ENCODE measurements around the gene PTPRN2. TPM values are rescaled to one million over a fixed set of nuclear protein-coding genes. Genes with fewer than 3 reads are reported as not detected.

PTPRN2 gene
- total and polyA plus RNA-seq, 2 of the 13 experiments (the other 11 are each of a cell fraction or from before 2014, with no cell fraction given): 2.5 to 24.2 TPM

DNA sequence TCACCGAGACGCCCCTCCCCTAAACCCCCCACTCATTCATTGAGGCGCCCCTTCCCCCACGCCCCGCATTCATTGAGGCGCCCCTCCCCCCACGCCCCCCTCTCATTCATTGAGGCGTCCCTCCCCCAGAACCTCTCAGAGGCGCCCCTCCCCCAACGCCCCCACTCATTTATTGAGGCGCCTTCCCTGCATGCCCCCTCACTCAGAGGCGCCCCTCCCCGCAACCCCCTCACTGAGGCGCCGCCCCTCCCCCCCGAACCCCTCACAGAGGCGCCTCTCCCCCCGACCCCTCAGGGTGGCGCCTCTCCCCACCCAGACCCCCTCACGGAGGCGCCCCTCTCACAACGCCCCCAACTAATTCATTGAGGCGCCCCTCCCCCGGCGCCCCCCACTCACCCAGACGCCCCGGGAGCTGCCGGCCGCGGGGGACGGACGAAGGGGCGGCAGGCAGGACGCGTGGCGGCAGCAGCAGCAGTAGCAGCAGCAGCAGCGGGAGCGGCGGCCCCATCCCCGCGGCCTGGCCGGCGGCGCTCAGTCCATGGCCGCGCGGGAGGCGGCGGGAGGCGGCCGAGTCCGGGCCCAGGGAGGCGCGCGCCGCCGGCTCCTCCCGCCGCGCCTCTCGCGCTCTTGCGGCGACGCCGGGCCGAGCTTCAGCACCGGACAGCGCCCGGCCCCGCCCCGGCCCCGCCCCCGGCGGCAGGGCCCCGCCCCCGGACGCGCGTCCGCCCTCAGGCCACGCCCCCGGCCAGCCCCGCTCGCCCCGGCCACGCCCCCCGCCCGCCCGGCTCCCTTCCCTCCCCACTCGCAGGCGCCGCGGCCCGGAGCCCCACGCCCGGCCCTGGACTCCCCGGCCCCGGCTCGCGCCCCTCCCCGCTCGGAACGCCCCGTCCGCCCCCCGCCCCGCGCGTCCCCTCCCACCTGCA, at the start of gene PTPRN2 (continued):
- TF ChIP-seq ZNF251 (CRISPR knock-in tag; IDR thresholded peaks at IDR 0.05) (no peak), BCL6 (CRISPR knock-in tag; IDR thresholded peaks at IDR 0.05) (no peak), ZNF17 (CRISPR knock-in tag; IDR thresholded peaks at IDR 0.05) (no peak), TMF1 (CRISPR knock-in tag; IDR thresholded peaks at IDR 0.05; ENCODE audit: low read depth) (0 out of 2 replicates have a peak, but pooled peaks have one; percentile 17), MIER2 (CRISPR knock-in tag; IDR thresholded peaks at IDR 0.05) (0 out of 2 replicates have a peak, but pooled peaks have one; percentile 18), ZNF747 (CRISPR knock-in tag; IDR thresholded peaks at IDR 0.05; ENCODE audit: borderline replicate concordance) (no peak), SAFB2 (CRISPR knock-in tag; IDR thresholded peaks at IDR 0.05; ENCODE audit: borderline replicate concordance, low read depth) (no peak), ZNF776 (CRISPR knock-in tag; IDR thresholded peaks at IDR 0.05) (no peak), SP4 (CRISPR knock-in tag; IDR thresholded peaks at IDR 0.05) (peak; percentile 57; the same call in 1 of the 2 replicates), GATAD2A (CRISPR knock-in tag; IDR thresholded peaks at IDR 0.05) (no peak), ZNF367 (CRISPR knock-in tag; IDR thresholded peaks at IDR 0.05; ENCODE audit: borderline replicate concordance) (peak; percentile 49; the same call in 1 of the 2 replicates), SP1 (IDR thresholded peaks at IDR 0.05) (no peak), SP1 (CRISPR knock-in tag; IDR thresholded peaks at IDR 0.05) (peak; percentile 73), YEATS4 (CRISPR knock-in tag; IDR thresholded peaks at IDR 0.05; ENCODE audit: borderline replicate concordance) (peak; percentile 31; the same call in 1 of the 2 replicates), ASH2L (IDR thresholded peaks at IDR 0.05; ENCODE audit: insufficient read length, low read depth, low read length) (no peak), ZFY (CRISPR knock-in tag; IDR thresholded peaks at IDR 0.05) (peak; percentile 45), ERF (CRISPR knock-in tag; IDR thresholded peaks at IDR 0.05) (0 out of 2 replicates have a peak, but pooled peaks have one; percentile 13), MEIS2 (CRISPR knock-in tag; IDR thresholded peaks at IDR 0.05) (peak; percentile 81; the same call in 1 of the 2 replicates)
- TF ChIP-seq, protein P1, sequence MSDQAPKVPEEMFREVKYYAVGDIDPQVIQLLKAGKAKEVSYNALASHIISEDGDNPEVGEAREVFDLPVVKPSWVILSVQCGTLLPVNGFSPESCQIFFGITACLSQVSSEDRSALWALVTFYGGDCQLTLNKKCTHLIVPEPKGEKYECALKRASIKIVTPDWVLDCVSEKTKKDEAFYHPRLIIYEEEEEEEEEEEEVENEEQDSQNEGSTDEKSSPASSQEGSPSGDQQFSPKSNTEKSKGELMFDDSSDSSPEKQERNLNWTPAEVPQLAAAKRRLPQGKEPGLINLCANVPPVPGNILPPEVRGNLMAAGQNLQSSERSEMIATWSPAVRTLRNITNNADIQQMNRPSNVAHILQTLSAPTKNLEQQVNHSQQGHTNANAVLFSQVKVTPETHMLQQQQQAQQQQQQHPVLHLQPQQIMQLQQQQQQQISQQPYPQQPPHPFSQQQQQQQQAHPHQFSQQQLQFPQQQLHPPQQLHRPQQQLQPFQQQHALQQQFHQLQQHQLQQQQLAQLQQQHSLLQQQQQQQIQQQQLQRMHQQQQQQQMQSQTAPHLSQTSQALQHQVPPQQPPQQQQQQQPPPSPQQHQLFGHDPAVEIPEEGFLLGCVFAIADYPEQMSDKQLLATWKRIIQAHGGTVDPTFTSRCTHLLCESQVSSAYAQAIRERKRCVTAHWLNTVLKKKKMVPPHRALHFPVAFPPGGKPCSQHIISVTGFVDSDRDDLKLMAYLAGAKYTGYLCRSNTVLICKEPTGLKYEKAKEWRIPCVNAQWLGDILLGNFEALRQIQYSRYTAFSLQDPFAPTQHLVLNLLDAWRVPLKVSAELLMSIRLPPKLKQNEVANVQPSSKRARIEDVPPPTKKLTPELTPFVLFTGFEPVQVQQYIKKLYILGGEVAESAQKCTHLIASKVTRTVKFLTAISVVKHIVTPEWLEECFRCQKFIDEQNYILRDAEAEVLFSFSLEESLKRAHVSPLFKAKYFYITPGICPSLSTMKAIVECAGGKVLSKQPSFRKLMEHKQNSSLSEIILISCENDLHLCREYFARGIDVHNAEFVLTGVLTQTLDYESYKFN (CRISPR knock-in tag; conservative IDR thresholded peaks at IDR 0.05): no peak
- TF ChIP-seq, protein P2, sequence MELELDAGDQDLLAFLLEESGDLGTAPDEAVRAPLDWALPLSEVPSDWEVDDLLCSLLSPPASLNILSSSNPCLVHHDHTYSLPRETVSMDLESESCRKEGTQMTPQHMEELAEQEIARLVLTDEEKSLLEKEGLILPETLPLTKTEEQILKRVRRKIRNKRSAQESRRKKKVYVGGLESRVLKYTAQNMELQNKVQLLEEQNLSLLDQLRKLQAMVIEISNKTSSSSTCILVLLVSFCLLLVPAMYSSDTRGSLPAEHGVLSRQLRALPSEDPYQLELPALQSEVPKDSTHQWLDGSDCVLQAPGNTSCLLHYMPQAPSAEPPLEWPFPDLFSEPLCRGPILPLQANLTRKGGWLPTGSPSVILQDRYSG (CRISPR knock-in tag; IDR thresholded peaks at IDR 0.05): 0 out of 2 replicates have a peak, but pooled peaks have one; percentile 62
- TF ChIP-seq, protein P3, sequence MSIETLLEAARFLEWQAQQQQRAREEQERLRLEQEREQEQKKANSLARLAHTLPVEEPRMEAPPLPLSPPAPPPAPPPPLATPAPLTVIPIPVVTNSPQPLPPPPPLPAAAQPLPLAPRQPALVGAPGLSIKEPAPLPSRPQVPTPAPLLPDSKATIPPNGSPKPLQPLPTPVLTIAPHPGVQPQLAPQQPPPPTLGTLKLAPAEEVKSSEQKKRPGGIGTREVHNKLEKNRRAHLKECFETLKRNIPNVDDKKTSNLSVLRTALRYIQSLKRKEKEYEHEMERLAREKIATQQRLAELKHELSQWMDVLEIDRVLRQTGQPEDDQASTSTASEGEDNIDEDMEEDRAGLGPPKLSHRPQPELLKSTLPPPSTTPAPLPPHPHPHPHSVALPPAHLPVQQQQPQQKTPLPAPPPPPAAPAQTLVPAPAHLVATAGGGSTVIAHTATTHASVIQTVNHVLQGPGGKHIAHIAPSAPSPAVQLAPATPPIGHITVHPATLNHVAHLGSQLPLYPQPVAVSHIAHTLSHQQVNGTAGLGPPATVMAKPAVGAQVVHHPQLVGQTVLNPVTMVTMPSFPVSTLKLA (IDR thresholded peaks at IDR 0.05): no peak
- TF ChIP-seq, protein P4, sequence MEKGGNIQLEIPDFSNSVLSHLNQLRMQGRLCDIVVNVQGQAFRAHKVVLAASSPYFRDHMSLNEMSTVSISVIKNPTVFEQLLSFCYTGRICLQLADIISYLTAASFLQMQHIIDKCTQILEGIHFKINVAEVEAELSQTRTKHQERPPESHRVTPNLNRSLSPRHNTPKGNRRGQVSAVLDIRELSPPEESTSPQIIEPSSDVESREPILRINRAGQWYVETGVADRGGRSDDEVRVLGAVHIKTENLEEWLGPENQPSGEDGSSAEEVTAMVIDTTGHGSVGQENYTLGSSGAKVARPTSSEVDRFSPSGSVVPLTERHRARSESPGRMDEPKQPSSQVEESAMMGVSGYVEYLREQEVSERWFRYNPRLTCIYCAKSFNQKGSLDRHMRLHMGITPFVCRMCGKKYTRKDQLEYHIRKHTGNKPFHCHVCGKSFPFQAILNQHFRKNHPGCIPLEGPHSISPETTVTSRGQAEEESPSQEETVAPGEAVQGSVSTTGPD (CRISPR knock-in tag; IDR thresholded peaks at IDR 0.05): no peak
- TF ChIP-seq, protein P5, sequence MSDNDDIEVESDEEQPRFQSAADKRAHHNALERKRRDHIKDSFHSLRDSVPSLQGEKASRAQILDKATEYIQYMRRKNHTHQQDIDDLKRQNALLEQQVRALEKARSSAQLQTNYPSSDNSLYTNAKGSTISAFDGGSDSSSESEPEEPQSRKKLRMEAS (IDR thresholded peaks at IDR 0.05): peak; percentile 34; the same call in 1 of the 2 replicates
